Left renal pelvis (tissue), 4 donors: ENCODE data around the gene LBHD2. TPM values are rescaled to one million over a fixed set of nuclear protein-coding genes. Genes with fewer than 3 reads are reported as not detected.
"Not testable (repeated sequence)": the region's sequence is repeated elsewhere in the genome, so short reads cannot be mapped to it uniquely, and the experiment has no call there.

Experiments used
- DNase-seq, 4 donors: peaks; one replicate each; pipeline ENCODE4 v3.0.0-alpha.2; 2013; ENCODE audit warnings: low read depth in 4 of 4, low spot score in 3 of 4
- polyA plus RNA-seq, 4 donors: library from polyadenylated mRNA; unstranded; fragments of 120-200 nt; gene quantifications; one replicate each; pipeline ENCODE4 v1.2.1, GENCODE V29; 2013; ENCODE audit not compliant: insufficient read length in 4 of 4

LBHD2 gene
- polyA plus RNA-seq, 4 donors, result not detected

DNA sequence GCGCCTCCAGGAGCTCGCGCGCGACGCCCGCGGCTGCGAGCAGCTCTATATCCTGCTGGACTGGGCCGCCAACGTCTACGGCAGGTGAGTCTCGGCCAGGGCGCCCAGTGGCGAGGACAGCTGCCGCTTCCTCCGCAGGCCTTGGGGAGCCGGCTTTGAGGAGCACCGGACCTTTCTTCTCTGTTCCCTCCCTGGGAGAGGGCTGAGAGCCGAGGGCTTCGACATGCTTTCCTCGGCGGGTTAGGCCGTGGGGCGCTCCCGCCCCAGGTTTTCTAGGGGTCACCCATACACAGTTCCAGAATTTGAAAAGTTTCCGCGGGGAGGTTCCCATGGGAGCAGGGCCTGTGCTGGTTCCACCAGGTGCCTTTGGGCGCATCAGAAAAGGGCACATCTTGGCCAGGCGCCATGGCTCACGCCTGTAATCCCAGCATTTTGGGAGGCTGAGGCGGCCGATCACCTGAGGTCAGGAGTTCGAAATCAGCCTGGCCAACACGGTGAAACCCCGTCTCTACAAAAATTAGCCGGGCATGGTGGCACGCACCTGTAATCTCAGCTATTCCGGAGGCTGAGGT lies 18.8 kb downstream of the LBHD2 start:
- no peak for DNase-seq

DNA sequence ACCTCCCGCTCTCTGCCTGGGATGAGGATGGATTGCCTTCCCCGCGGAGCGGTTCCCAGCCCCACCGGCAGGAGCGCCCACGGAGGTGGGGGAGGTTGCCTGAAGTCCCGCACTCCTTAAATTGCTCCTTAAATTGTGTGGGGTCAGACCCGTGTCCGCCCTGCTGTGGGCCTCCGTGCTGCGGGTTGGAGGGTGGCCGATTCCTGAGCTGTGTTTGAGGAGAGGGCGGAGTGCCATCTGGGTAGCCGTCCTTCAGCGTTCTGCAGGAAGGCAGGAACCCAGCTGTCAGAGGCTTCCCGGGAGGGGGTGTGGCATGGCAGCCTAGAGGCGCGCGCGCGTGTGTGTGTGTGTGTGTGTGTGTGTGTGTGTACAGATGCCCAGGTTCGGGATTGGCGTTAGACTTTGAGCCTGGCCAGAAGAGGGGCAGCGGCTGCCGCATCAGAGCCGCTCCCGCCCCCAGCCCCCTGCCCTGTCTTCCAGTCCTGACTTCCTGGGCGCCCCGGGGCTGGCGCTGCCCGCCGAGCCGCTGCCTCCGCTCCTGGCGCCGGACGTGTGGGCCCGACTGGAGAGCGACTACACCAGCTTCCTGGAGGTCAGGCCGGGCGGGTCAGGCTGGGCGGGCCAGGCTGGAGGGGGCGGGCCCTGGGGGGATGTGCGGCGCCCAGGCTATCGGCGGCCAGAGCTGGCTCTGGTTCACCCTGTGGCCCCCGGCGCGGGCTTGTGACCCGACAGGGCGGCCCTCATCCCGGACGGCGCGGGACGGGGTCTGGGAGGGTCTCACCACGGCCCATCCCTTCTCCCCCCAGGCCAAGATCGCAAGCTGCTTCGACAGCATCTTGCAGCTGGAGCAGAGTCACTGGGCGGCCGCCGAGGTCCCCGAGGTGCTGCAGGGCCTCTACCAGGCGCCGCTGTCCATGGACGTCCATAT lies 19.7 kb downstream of the LBHD2 start:
- DNase-seq, result no peak

DNA sequence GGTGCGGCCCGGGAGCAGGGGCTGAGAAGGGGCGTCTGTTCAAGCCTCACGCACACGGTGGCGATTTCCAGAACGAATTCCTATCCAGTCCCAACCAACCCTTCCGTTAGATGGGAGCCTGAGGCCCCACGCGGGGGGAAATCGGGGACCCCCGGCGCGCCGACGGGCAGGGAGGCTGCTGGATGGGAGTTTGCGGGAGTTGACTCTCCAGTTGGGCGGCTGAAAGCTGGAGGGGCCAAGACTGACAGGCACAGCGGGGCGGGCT lies 20.3 kb downstream of the LBHD2 start:
- DNase-seq, result no peak

DNA sequence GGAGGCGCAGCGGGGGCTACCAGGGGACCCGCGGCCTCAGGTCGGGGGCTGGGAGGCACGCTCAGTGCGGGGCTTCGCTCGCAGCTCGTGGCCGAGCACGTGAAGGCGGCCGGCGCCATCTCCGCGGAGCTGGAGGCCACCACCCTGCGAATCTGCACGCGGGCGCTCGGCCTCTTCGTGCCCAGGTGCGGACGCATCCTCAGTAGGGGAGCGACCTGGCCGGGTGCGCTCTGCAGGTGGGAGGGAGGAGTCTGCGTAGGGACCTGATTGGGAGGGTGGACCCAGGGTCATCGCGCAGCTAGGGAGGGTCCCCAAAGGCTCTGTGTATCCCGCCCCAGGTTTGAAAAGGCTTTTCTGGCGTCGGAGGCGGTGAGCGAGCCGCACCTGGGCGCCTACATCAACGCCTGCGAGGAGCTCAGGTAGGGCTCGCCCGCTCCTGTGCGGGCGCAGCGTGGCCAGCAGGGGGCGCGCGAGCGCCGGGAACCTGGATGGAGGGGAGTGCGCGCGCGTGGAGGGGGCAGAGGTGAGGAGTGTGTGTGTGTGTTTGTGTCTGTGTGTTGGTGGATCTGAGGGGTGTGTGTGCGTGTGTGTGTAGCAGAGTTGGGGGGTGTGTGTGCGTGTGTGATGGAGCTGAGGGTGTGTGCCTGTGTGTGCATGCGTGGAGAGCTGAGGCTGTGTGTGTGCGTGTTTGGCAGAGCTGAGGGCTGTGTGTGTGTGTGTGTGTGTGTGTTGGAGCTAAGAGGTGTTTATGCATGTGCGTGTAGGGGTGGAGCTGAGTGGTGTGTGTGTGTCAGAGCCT lies 20.8 kb downstream of the LBHD2 start:
- no peak for DNase-seq

DNA sequence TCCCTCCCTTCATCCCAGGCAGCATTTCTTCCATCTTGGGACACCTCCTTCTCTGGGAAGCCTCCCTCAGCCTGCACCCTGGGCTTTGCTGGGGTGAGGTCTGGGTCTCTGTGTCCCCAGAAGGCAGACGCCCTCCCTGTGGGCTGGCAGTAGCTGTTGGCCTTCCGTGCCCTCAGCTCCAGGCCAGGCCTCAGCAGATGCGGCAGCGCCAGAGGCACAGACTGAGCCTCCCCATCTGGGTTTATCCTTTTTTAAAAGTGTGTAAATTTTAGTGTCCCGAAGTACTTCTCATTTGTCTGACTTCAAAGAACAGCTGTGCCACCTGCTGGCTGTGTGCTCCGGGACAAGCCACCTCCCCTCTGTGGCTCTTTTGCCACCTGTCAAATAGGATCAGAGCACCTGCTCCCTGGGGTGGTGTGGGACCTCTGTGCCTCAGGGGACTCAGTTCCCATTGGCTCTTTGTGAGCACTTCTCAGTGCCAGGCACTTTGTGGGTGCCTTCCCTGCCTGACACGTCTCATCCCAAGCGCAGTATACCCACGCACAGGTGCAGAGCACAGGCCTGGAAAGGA lies 21.7 kb downstream of the LBHD2 start:
- no peak for DNase-seq

DNA sequence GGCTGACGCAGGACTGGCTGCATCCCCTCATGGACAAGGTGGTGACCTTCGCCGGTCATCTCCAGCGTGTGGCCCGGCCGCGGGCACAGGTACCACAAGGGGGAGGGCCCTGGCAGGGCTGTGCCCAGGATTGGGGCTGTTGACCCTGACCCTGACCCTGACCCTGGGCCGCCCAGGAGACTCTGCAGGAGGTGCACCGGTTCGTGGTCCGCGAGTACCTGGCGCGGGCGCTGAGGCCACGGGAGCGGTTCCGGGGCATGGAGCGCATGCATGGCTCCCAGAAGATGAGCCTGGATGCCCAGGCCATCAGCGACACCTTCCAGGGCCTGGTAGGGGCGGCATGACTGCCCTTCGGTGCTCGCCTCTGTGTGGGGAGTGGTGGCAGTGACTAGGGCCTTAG lies 23.4 kb downstream of the LBHD2 start:
- DNase-seq, result no peak

DNA sequence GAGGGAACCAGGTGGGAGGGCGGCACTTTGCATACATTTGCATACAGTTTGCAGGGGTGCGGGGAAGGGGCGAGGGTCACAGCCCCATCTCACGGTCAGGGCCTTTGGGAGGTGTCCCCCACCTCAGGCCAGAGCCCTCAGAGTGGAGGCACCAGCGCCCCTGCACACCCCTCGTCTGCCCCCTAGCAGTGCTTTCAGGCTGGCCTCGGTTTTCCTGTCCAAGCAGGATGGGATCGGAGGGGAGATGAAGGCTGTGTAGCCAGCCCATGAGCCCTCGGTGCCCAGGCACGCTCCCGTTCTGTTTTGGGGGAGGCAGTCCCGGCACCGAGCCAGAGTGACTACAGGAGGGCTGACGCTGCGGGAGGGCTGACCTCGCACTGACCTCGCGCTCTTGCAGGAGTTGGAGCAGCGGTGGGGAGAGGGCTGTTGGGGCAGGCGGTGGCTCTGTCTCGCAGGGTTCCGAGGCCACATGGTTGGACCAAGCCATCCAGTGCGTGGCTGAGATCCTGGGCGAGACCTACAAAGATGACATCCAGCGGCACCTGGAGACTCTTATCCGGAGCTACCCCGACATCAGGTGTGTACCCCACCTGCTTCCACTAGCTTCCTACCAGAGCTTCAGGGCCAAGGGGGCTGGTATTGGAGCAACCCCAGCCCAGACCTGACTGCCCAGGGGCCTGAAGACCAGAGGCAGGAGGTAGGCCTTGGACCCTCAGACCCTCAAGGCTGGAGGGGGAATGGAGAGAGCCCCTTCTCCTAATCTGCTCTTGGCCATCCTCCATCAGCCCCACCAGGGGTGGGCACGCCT lies 24.1 kb downstream of the LBHD2 start:
- no peak for DNase-seq

DNA sequence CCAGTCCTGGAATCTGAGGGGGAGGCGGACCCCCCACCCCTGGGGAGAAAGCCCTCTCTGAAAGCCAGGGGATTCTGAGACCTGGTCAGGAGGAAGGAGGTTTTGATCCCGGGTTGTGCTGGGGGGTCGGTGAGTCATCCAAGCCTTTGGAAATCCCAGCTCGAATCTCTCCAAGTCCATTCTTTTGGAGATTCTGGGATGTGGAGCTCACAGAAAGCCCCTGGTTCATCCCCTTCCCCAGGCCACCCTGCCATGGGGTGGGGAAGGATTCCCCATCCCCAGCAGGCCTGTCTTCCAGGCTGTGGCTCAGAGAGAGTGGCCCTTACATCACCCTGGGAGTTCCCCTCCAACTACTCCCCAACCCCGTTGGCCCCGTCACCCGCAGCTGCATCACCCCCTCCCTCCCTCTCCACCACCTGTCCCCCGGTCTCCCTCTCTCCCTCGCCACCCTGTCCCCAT lies 24.8 kb downstream of the LBHD2 start:
- DNase-seq, result no peak

DNA sequence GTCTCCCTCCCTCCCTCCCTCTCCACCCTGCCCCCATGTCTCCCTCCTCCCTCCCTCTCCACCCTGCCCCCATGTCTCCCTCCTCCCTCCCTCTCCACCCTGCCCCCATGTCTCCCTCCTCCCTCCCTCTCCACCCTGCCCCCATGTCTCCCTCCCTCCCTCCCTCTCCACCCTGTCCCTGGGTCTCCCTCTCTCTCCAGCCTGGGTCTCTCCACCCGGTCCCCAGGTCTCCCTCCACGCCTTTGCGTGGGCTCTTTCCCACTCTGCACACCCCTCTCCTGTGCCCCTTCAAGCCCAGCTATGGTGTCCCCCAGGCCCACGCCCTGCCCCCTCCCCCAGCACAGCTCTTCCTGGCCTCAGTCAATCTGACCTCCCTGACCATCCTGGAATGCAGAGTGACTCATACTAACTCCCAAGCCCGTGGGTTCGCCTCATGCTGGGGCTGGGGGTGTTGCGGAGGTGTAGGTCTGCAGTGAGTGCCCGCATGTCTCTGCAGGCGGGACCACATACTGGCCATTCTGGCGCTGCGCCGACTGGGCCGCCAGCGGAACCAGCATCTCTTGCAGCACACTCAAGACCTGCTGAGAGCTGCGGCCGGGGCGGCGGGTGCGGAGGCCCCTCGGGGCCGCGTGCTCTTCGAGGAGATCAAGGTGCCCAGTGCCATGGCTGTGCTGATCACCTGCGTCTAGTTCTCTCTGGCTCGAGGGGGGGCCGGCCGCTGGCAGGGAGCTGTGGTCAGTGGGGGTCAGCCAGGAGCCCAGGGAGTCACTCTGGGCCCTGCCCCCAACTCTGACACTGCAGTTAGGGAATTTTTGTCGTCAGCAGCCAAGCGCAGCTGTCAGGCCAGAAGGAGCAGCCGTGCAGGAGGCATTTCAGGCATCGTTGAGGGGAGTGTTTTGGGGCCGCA lies 25.8 kb downstream of the LBHD2 start:
- DNase-seq, result no peak

DNA sequence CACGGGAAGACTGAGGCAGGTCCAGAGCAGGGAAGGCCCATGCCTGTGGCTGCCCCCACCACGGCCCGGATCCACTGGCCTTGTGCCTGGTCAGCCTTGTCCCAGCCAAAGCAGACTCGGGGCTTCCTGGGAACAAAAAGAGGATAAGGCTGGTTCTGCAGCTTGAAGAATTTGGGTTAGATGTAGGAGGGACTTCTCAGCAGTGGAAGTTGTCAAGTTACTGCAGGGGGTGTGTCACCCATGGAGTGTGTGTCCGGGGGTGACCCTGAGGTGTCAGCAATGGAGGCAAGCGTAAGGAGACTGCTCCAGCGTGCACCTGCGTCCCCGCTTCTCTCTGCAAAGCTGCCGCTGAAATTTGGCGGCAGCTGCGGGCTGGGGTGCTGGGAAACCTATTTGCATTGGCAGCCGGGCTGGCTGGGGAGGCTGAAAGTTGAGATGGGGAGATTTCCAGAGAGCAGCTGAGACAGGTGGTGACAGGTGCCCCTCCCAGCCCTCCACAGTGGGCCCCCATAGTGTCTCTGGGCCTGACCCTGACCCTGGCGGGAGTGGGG lies 26.7 kb downstream of the LBHD2 start:
- no peak for DNase-seq

DNA sequence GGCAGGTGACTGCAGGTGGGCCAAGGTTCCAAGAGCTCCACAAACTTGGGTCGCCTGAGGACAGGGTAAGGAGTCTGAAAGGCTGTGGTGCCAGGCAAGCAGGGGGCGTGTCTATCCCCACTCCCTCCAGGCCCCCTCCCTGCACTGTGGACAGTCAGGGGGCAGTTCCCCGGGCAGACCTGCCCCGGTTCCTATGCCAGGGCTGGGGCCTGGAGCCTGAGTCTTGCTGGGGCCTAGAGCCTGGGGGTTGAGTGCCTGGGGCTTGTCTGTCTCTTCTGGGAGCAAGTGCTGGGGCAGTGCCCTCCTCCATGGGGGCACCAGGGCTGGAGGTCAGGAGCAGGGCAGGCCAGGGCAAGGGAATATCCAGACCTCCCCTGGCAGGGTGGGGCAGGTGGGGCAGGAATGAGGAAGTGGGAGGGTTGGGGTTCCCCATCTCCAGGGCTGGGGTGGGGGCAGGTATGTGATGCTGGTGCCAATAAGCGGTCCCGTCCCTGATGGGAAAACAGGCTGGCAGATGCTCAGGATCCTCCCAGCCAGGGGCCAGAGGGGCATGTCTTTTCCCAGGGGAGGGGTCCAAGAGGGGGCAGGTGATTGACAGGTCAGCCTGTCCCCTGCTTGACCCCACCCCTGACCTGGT lies 27.3 kb downstream of the LBHD2 start:
- no peak for DNase-seq

DNA sequence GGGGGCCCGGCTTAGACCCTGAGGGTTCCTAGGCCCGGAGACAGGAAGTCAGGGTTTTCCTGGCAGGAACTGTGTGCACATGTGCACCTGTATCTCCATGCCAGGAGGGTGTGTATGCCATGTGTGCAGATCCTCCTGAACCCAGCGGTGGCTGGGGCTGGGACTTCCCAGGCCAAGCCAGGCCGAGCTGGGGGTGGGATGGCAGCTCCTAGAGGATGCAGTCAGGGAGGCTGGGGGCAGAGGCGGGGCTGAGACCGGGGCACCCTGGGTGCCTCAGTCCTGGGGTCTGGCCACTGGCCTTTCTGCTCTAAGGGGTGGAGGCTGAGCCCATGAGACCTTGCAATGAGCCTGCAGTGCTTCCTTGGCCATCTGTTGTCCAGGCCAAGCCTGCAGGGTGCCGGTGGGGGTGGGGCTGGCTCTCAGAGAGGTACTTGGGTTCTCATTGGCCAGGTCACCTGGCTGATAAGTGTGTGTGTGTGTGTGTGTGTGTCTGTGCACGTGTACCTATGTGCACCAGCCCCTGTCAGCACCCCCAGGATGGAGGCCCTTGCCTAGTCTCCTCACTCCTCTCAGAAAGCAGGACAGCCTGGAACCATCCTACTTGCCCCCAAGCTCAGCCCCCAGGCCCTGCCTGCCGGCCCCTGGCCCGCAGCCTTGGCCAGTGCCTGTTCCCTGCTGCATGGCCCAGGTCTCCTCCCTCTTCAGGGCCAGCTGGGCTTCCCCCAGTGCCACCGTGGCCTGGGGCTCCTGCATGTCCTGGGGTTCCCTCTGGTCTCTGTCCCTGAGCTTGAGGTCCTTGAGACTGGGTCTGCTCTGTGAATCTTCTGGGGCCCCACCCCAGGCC lies 28.6 kb downstream of the LBHD2 start:
- DNase-seq, result no peak

DNA sequence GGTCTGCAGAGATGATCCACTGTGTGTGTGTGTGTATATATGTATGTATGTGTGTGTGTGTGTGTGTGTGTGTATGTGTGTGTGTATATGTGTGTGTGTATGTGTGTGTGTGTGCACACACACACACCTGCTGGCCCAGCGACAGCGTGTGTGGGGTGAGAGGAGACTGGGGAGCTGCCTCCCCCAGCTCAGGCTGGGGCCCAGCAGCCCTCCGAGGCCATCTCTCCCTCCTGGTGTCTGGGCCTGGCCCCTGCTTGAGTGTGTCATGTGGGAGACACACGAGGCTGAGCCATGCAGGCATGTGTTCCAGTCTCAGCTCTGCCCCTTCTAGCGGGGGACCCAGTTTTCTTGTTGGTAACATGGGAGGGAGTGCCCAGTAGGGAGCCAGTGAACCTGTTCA lies 29.3 kb downstream of the LBHD2 start:
- DNase-seq, result no peak

DNA sequence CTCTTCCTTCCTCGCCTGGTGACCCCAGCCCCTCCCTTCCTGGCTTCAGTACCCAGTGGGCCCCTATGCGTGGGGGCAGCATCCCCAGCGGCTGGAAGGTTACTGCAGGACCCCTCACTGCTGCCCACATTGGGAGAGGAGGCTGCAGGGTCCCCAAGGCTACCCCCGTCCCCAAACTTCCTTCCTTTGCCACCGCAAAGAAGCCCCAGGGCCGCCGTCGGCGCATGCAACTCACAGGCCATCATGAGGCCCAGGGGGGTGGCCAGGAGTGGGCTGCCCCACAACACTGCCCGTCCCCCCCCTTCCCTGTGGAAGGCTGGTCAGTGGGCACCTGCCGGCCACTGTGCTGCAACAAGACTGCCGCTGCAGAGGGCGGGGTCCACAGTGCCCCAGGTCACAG lies 29.8 kb downstream of the LBHD2 start:
- no peak for DNase-seq

DNA sequence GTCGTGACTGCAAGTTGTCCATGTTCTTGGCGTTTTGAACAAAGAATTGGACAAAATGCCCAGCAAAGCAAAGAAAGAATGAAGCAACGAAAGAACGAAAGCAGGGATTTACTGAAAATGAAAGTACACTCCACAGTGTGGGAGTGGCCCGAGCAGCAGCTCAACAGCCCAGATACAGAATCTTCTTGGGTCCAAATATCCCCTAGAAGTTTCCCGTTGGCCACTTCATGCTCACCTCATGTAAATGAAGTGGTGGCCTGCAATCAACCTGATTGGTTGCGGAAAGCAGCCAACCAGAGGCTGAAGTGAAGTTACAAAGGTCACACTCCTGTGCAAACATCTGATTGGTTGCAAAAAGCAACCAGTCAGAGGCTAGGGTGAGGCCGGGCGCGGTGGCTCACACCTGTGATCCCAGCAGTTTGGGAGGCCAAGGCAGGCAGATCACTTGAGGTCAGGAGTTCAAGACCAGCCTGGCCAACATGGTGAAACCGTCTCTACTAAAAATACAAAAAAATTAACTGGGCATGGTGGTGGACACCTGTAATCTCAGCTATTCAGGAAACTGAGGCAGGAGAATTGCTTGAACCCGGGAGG lies 31.2 kb downstream of the LBHD2 start:
- DNase-seq, result not testable (repeated sequence)

DNA sequence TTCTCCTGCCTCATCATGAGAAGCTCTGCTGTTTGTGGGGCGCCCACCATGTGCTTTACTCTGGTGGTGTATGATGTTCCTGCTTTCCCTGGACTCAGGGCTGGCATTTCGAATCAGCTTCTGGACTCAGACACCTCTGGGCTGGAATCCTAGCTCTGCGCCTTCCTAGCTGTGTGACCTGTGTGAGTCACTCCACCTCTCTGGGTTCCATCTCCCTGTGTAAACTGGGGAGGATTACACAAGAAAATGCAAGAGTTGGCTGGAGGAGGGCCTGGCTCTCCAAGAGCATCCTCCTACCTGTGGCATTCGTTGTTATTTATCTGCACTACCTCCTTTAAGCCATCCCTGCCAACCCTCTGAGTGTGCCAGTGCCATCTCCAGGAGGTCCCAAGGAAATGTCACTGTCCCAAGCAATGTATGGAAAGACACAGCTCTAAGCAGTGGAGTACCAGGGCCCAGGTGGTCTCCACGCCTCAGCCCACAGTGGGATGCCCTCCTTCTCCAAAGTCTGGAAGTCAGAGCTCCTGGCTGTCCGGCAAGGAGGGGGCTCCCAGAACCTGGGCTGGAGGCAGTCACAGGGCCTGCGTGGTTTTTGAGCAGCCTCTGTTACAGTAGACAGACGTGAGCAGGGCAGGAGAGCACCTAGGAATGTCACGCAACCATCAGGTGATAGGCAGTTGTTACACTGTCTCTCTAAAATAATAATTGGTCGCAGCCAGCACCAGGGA lies 32.0 kb downstream of the LBHD2 start:
- no peak for DNase-seq

DNA sequence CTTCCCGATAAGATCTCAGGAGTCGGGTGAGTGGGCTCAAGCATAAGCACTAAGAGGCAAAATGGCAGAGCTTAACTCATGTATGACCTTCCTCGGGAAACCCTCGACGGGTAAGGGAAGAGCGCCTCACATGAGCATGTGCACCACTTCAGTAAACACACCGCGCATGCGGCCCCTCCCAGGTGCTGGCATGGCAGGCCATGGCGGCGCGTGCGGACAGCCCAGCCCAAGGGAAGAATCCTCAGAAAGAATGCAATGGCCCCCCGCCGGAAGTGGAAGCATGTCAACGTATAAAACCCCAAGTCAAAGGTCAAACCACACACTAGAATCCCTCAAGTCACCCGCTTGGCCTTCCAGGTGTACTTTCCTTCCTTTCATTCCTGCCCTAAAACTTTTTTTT lies 32.6 kb downstream of the LBHD2 start:
- DNase-seq, result no peak
